SK-N-MC (cell line): ENCODE results near the gene GAS6.
"Not testable (repeated sequence)": the region's sequence is repeated elsewhere in the genome, so short reads cannot be mapped to it uniquely, and the experiment has no call there.

Source experiments
- DNase-seq: peaks from one replicate; pipeline ENCODE4 v3.0.0-alpha.2; 2011; ENCODE audit warnings: low read depth, low spot score
- H3K27ac ChIP-seq: fragments of 200-600 bp; sonication (generic); 2 replicates; pipeline ENCODE4 v1.5.1; 2016; ENCODE audit warnings: mixed run types
- H3K36me3 ChIP-seq: fragments of 200-600 bp; sonication (generic); 2 replicates; pipeline ENCODE4 v1.6.1; 2017; ENCODE audit warnings: antibody characterized with exemption, low read length, mixed read lengths; ENCODE audit not compliant: insufficient read depth
- H3K4me3 ChIP-seq: fragments of 200-600 bp; sonication (generic); 2 replicates; pipeline ENCODE4 v1.5.1; 2016
- H3K9ac ChIP-seq: fragments of 200-600 bp; sonication (generic); 2 replicates; pipeline ENCODE4 v1.8.0; 2017; ENCODE audit warnings: mixed run types, mixed read lengths; ENCODE audit not compliant: insufficient read length
- H3K9me3 ChIP-seq: fragments of 200-600 bp; sonication (generic); 2 replicates; pipeline ENCODE4 v1.6.1; 2017; ENCODE audit warnings: low read depth, mild to moderate bottlenecking, antibody characterized with exemption, low read length, moderate library complexity, mixed read lengths
- EZH2 ChIP-seq: fragments of 200-600 bp; sonication (generic); IDR thresholded peaks from one replicate; pipeline ENCODE4 v1.6.1; 2017; ENCODE audit warnings: antibody characterized with exemption
- FOXP2 ChIP-seq: optimal IDR thresholded peaks from 2 replicates; pipeline ENCODE3; 2011; ENCODE audit warnings: mild to moderate bottlenecking, moderate library complexity; ENCODE audit not compliant: insufficient read depth; ENCODE audit errors: extremely low read length, control extremely low read depth
- POLR2AphosphoS5 ChIP-seq: IDR thresholded peaks from 2 replicates; pipeline ENCODE4 v1.6.1; 2012; ENCODE audit warnings: mild to moderate bottlenecking, low read depth, low read length, borderline replicate concordance

The GAS6 gene

DNA sequence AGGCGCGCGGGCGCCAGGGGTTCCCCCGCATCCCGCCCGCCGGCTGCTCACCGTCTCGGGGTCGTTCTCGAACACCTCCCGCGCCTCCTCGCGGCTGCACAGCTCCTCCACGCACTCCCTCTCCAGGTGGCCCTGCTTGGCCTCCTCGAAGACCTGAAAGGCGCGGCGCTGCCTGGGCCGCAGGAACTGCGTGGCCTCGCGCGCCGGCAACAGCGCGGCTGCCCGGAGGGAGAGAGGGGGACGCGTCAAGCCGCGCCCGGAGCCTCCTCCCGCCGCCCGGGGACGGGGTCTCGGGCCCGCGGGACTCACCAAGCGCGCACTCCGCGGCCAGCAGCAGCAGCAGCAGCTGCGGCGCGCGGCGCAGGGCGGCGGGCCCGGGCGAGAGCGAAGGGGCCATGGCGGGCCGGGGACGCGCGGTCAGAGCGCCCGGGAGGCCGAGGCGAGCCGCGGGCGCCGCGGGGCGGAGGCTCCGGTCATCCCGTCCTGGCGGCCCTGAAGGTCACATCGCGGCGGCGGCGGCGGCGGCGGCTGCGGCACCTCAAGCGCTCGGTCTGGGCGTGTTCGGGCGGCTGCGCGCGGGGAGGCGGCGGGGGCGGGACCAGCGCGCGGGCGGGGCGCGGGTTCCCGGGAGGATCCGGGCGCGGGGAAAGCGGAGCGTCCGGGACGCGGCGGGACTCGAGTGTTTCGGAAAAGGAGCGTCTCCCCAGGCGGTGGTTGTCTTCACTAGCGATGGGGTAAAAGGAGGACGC, at the start of gene GAS6:
GAS6 (minus strand) TSS at position 553 of the 749 bp plus-strand sequence; CDS start at position 397, 156 bp downstream.
- TF ChIP-seq EZH2 (no peak), FOXP2 (no peak), POLR2AphosphoS5 (no peak)
- H3K4me3 ChIP-seq = peak within 1 kb of the TSS; percentile 75
- H3K27ac ChIP-seq = no peak within 1 kb of the TSS
- no peaks in the 10 kb centered on the region for H3K36me3 ChIP-seq
- no peak for DNase-seq
- H3K9me3 ChIP-seq = no peaks in the 10 kb centered on the region
- no peak within 1 kb of the TSS for H3K9ac ChIP-seq

DNA sequence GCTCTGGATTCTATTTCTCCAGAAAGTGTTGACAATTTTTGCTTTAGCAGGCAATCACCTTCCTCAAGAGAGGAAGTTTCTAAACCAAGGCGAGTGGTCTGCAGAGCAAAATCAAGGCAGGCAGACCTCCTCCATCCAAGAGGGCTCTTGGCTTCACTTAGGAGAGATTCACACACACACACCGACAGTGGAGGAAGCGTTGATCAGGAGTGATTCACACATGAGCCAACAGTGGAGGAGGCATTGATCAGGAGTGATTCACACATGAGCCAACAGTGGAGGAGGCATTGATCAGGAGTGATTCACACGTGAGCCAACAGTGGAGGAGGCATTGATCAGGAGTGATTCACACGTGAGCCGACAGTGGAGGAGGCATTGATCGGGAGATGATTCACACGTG, 49.5 kb upstream of the GAS6 start:
- not testable (repeated sequence) for H3K27ac ChIP-seq, H3K36me3 ChIP-seq, H3K9me3 ChIP-seq, H3K4me3 ChIP-seq, DNase-seq, H3K9ac ChIP-seq

DNA sequence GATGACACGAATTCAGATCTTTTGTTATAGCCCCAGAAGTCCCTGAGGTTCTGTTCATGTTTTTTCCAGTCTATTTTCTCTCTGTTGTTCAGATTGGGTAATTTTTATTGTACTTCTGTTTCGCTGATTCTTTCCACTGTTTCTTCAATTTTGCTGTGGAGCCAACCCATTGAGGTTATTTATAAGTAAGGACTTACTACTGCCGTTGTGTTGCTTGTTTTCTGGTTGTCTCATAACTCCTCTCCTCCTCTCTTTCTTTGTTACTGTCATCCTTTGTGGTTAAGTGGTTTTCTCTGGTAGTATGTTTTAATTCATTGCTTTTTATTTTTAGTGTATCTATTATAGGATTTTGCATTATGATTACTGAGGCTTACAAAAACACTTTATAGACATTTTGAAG, 48.7 kb upstream of the GAS6 start:
- Histone ChIP-seq H3K9me3 (no peaks in the 10 kb centered on the region), H3K9ac (no peak overlapping the region), H3K4me3 (no peak overlapping the region), H3K36me3 (no peaks in the 10 kb centered on the region), H3K27ac (no peak overlapping the region)
- TF ChIP-seq FOXP2 (no peak), POLR2AphosphoS5 (no peak), EZH2 (no peak)
- DNase-seq = no peak

GRCh38 chr13:113907635-113908617, 44.0 kb upstream of the GAS6 start:
- no peak overlapping the region for H3K27ac ChIP-seq
- TF ChIP-seq EZH2 (no peak), FOXP2 (no peak), POLR2AphosphoS5 (no peak)
- no peaks in the 10 kb centered on the region for H3K36me3 ChIP-seq
- no peak for DNase-seq
- no peak overlapping the region for H3K4me3 ChIP-seq
- H3K9me3 ChIP-seq = no peaks in the 10 kb centered on the region
- no peak overlapping the region for H3K9ac ChIP-seq

DNA sequence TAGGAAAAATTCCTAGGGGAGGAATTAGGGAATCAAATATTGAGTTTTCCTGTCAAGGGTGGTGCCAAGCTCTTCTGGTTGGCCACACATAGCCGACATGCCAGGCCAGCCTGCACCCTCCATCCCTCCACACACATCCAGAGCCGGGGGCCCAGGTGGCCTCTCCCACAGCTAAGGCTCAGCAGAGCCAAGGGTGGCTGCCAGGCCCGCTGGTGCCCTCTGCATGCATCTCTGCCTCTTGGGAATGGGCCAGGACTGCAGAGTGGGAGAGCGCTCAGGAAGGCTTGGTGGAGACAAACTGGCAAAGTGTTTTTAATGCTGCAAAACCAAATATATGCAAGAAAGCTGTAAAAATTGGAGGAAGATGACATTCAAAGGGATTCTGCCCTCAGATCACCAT, 42.7 kb upstream of the GAS6 start:
- no peak for DNase-seq
- Histone ChIP-seq H3K27ac (no peak overlapping the region), H3K9me3 (no peaks in the 10 kb centered on the region), H3K9ac (no peak overlapping the region), H3K36me3 (no peaks in the 10 kb centered on the region), H3K4me3 (no peak overlapping the region)
- no peak for TF ChIP-seq EZH2
- TF ChIP-seq POLR2AphosphoS5 = no peak
- TF ChIP-seq FOXP2 = no peak

DNA sequence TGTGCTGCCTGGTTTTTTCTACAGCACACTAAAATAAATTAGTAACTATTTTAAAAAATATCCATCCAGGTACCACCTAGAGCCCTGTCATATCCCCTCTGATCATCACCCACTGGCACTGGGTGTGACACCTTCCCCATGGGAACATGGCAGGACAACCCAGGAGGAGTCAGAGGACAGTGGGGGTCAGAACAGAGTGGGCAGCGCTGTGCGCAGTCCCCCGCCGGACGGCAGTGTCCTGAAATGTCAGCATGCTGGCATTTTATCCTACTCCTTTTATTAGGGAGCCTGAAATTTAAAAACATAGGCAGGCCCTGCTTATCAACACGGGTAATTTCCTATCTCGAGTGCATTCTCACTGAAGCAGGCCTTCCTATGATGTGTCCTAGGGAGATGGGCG, 42.1 kb upstream of the GAS6 start:
- no peak overlapping the region for H3K27ac ChIP-seq
- TF ChIP-seq POLR2AphosphoS5 = no peak
- no peak for TF ChIP-seq EZH2
- TF ChIP-seq FOXP2 = no peak
- no peak overlapping the region for H3K9ac ChIP-seq
- no peaks in the 10 kb centered on the region for H3K36me3 ChIP-seq
- no peak overlapping the region for H3K4me3 ChIP-seq
- H3K9me3 ChIP-seq = no peaks in the 10 kb centered on the region
- no peak for DNase-seq

DNA sequence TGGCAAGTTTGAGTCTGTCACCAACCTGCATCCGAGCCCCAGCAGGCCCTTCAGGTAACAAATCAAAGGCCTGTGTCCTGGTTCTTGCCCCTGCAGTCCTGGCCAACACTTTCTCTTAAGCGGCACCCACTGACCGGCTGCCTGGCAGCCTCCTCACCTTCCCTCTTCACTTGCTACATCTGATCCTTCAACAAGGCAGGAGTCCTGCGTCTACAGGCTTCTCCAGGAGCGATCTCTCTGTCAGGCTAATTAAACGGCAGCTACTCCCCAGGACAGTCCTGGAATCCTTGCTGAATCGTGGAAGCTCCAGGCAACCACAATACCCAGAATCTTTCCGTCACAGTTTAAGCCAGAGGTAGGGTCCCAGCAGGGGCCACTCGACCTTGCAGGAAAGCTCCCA, 41.1 kb upstream of the GAS6 start:
- H3K36me3 ChIP-seq = no peaks in the 10 kb centered on the region
- no peak overlapping the region for H3K4me3 ChIP-seq
- H3K27ac ChIP-seq = no peak overlapping the region
- no peak overlapping the region for H3K9ac ChIP-seq
- no peaks in the 10 kb centered on the region for H3K9me3 ChIP-seq
- no peak for DNase-seq
- TF ChIP-seq FOXP2 (no peak), POLR2AphosphoS5 (no peak), EZH2 (no peak)

DNA sequence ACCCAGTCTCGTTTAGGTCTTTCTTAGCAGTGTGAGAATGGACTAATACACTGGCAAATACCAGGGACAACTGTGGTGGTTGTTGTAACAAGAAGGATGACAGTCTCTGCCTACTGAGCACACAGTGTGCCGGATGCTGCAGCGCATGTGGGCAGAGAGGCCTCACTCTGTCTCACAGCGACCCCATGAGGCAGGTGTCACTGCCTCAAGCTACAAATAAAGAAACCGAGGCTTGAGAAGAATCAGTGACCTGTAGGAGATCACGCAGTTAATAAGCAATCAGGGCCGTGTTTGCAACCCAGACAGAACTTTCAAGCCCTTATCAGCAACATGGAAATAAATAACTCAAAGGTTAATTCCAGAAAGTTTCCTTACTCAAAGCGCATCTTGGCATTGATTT, 40.5 kb upstream of the GAS6 start:
- Histone ChIP-seq H3K36me3 (no peaks in the 10 kb centered on the region), H3K9ac (no peak overlapping the region), H3K9me3 (no peaks in the 10 kb centered on the region), H3K27ac (no peak overlapping the region), H3K4me3 (no peak overlapping the region)
- TF ChIP-seq FOXP2 = no peak
- DNase-seq = no peak

DNA sequence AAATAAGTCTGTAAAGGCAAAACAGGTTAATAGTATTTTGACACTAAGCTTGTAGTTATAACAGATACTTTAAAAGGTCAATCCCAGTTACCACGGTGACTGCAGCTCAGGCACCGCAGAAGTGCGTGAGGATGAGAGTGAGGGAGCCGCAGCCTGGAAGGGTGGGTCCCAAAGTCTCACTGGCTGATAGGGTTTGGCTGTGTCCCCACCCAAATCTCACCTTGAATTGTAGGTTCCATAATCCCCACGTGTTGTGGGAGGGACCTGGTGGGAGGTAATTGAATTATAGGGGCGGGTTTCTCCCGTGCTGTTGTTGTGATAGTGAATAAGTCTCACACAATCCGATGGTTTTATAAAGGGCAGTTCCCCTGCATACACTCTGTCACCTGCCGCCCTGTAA, 40.0 kb upstream of the GAS6 start:
- Histone ChIP-seq H3K9ac (no peak overlapping the region), H3K27ac (no peak overlapping the region), H3K9me3 (no peaks in the 10 kb centered on the region), H3K4me3 (no peak overlapping the region), H3K36me3 (no peaks in the 10 kb centered on the region)
- TF ChIP-seq POLR2AphosphoS5 = no peak
- DNase-seq = no peak
